ENCODE results near the gene PRICKLE2. TPM values are rescaled to one million over a fixed set of nuclear protein-coding genes. Genes with fewer than 3 reads are reported as not detected.

PRICKLE2 gene
- total and polyA plus RNA-seq, 10 of the 15 experiments (the other 5 are each of a cell fraction or from before 2014, with no cell fraction given) = 0.11 to 2.6 (median 0.69) TPM

- no peak for TF ChIP-seq PBX3 (IDR thresholded peaks at IDR 0.05; ENCODE audit: insufficient replicate concordance, low read depth, low read length)
- TF ChIP-seq RFX5 (IDR thresholded peaks at IDR 0.05; ENCODE audit: low read depth, low read length) = no peak
- no peak for TF ChIP-seq CBFB (IDR thresholded peaks at IDR 0.05; ENCODE audit: low read depth)
- no peak for TF ChIP-seq FOXM1 (IDR thresholded peaks at IDR 0.05; ENCODE audit: low read depth, low read length)
Measured at GRCh38 chr3:64191822-64192221, 33.4 kb downstream of the PRICKLE2 start (continued).

GRCh38 chr3:64190517-64191515 is 34.5 kb downstream of the PRICKLE2 start:
- H3K27me3 ChIP-seq (replicated peaks in 1 of 2; ENCODE audit: control insufficient read depth in 2 of 2, insufficient read depth in 2 of 2, low read length in 1 of 2) = no peaks in the 10 kb centered on the region
- H3K79me2 ChIP-seq (ENCODE audit: control insufficient read depth, insufficient read depth, low read length) = no peaks in the 10 kb centered on the region
- FAIRE-seq = no peak
- DNase-seq (ENCODE audit: low read depth, low spot score) = no peak
- H3K4me3 ChIP-seq = no peak overlapping the region
- no peaks in the 10 kb centered on the region for H3K9me3 ChIP-seq (replicated peaks; ENCODE audit: control insufficient read depth, insufficient read depth, low read length)
- intact Hi-C loops (cut with micrococcal nuclease; ENCODE audit: unreplicated experiment) (no loop called here), in situ Hi-C loops (cut with MboI) (no loop called here)
- no peaks in the 10 kb centered on the region for H3K4me1 ChIP-seq (ENCODE audit: control insufficient read depth, insufficient read depth, low read length)
- POLR2A ChIA-PET = no interaction called here
- WGBS (ENCODE audit: insufficient coverage, insufficient replicate concordance, low lambda C conversion rate, missing lambda C conversion rate) = 52% methylated on average over 8 of the region's 8 CpGs
- RAD21 ChIA-PET (ENCODE audit: unreplicated experiment) = no interaction called here
- H3K9ac ChIP-seq (ENCODE audit: control insufficient read depth, insufficient read depth, low read length) = no peak overlapping the region
- CTCF ChIA-PET = no interaction called here
- H2AFZ ChIP-seq (ENCODE audit: control insufficient read depth, low read depth, low read length) = no peak overlapping the region
- no TSS peak for BruUV-seq (replicated peaks)
- no peak overlapping the region for H3K27ac ChIP-seq (ENCODE audit: control insufficient read depth, insufficient read depth)
- no peaks in the 10 kb centered on the region for H3K36me3 ChIP-seq (ENCODE audit: control insufficient read depth in 2 of 2, insufficient read depth in 2 of 2, low read length in 1 of 2)
- H4K20me1 ChIP-seq (ENCODE audit: control insufficient read depth, insufficient read depth) = no peaks in the 10 kb centered on the region
- TF ChIP-seq POLR2AphosphoS5 (IDR thresholded peaks at IDR 0.05; ENCODE audit: low read length) (no peak), EED (IDR thresholded peaks at IDR 0.05; ENCODE audit: low read depth) (no peak), STAT1 (conservative IDR thresholded peaks at IDR 0.05) (no peak), SIX5 (IDR thresholded peaks at IDR 0.05; ENCODE audit: low read depth, low read length, severe bottlenecking) (no peak), ETV6 (conservative IDR thresholded peaks at IDR 0.05 in 1 of 2, IDR thresholded peaks at IDR 0.05 in 1 of 2; ENCODE audit: borderline replicate concordance in 1 of 2, low read depth in 1 of 2) (0 out of 4 replicates have a peak, but pooled peaks of 1 of the 2 experiments have one; percentile 67)
- SMC1A ChIA-PET (ENCODE audit: uncharacterized antibody, unreplicated experiment) = interaction anchor here (0.8 to 1.0 kb wide), 2 partner anchors 33 to 168 kb away, joined by 3 to 4 read pairs; no protein-coding TSS in a partner anchor
- ATAC-seq = no peak
- no peak overlapping the region for H3K4me2 ChIP-seq (ENCODE audit: control insufficient read depth, insufficient read depth)

Data from GM12878 (cell line).